SU-DHL-6 (cell line): Measurements from ENCODE around the gene SUPT3H.

Experiments used
- EZH2phosphoT487 ChIP-seq: fragments of 200-600 bp; sonication (generic), shearing (Covaris generic); conservative IDR thresholded peaks from 2 replicates; pipeline ENCODE4 v1.6.1; 2018; ENCODE audit warnings: mild to moderate bottlenecking, antibody characterized with exemption, low read length, moderate library complexity, mixed read lengths
- TF ChIP-seq, protein P1 (sequence below): fragments of 200-600 bp; sonication (generic); IDR thresholded peaks from one replicate; pipeline ENCODE4 v1.5.1; 2017; ENCODE audit warnings: antibody characterized with exemption, mild to moderate bottlenecking, low read length, moderate library complexity; ENCODE audit not compliant: insufficient read depth, poor library complexity, severe bottlenecking

DNA sequence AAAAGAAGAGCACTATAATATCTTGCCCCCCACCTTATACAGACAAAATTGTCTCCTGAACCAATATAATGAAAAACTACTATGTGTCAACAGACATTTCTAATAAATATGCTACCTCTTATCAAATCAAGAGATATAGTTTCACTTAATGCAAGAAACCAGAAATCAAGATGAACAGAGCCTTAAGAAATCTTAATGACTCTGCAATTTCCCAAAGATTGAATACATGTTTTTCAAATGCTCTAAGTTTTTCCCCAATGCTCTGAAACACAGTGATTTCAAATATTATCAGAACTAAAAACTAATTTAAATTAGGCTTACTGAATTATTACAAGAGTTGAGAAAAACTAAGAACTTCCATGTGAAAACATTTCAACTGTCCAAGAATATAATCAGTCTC lies 13.3 kb downstream of the SUPT3H start:
- TF ChIP-seq, protein P1, sequence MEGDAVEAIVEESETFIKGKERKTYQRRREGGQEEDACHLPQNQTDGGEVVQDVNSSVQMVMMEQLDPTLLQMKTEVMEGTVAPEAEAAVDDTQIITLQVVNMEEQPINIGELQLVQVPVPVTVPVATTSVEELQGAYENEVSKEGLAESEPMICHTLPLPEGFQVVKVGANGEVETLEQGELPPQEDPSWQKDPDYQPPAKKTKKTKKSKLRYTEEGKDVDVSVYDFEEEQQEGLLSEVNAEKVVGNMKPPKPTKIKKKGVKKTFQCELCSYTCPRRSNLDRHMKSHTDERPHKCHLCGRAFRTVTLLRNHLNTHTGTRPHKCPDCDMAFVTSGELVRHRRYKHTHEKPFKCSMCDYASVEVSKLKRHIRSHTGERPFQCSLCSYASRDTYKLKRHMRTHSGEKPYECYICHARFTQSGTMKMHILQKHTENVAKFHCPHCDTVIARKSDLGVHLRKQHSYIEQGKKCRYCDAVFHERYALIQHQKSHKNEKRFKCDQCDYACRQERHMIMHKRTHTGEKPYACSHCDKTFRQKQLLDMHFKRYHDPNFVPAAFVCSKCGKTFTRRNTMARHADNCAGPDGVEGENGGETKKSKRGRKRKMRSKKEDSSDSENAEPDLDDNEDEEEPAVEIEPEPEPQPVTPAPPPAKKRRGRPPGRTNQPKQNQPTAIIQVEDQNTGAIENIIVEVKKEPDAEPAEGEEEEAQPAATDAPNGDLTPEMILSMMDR, result no peak
- TF ChIP-seq EZH2phosphoT487, result no peak
